Caco-2 (cell line): ENCODE results near the gene RAD51AP2. TPM values are rescaled to one million over a fixed set of nuclear protein-coding genes. Genes with fewer than 3 reads are reported as not detected.

Experiments used
- BruUV-seq: library from RNA; stranded (reverse); fragments of 400-500 nt; replicated peaks from 2 replicates; lab custom pipeline; 2021; lab: Mats Ljungman, UMichigan
- CTCF ChIA-PET: fragments of 300-600 bp; sonication (Branson Sonifier 250); formaldehyde crosslinking; loops from one replicate; lab custom pipeline; 2022; ENCODE audit warnings: antibody characterized with exemption; lab: Charles Lee
- POLR2A ChIA-PET: fragments of 300-600 bp; sonication (Branson Sonifier 250); formaldehyde crosslinking; loops from one replicate; lab custom pipeline; 2022; ENCODE audit warnings: antibody characterized with exemption; lab: Charles Lee
- DNase-seq, 2 experiments: peaks; one replicate each; pipeline versions ENCODE4 v3.0.0 to v3.0.0-alpha.2; 2020 to 2022
- H3K27me3 ChIP-seq: replicated peaks from 2 replicates; pipeline ENCODE4 v1.6.0; 2011; ENCODE audit warnings: low read length; ENCODE audit not compliant: control insufficient read depth, insufficient read depth
- H3K36me3 ChIP-seq: 2 replicates; pipeline ENCODE4 v1.5.1; 2011; ENCODE audit warnings: low read length; ENCODE audit not compliant: control insufficient read depth, insufficient read depth
- H3K4me1 ChIP-seq: fragments of 250-450 bp; sonication (Bioruptor Pico); 2 replicates; pipeline ENCODE4 v1.5.1; 2020; ENCODE audit warnings: mild to moderate bottlenecking
- H3K4me3 ChIP-seq: 2 replicates; pipeline ENCODE4 v1.5.1; 2011; ENCODE audit warnings: low read depth, mild to moderate bottlenecking, control low read depth, low read length
- H3K9me3 ChIP-seq: fragments of 250-450 bp; sonication (Bioruptor Pico); 2 replicates; pipeline ENCODE4 v1.5.1; 2020; ENCODE audit warnings: mild to moderate bottlenecking, moderate library complexity
- H3K27ac Mint-ChIP-seq: one replicate; pipeline ENCODE4 v1.8.0; 2022; ENCODE audit warnings: mixed read lengths; ENCODE audit not compliant: unreplicated experiment
- H3K27me3 Mint-ChIP-seq: one replicate; pipeline ENCODE4 v1.8.0; 2022; ENCODE audit warnings: mixed read lengths; ENCODE audit not compliant: insufficient read depth, unreplicated experiment
- H3K36me3 Mint-ChIP-seq: one replicate; pipeline ENCODE4 v1.8.0; 2022; ENCODE audit warnings: mild to moderate bottlenecking, mixed read lengths; ENCODE audit not compliant: insufficient read depth, unreplicated experiment
- H3K4me1 Mint-ChIP-seq: one replicate; pipeline ENCODE4 v1.8.0; 2022; ENCODE audit warnings: low read depth, mixed read lengths; ENCODE audit not compliant: unreplicated experiment
- H3K4me3 Mint-ChIP-seq: one replicate; pipeline ENCODE4 v1.8.0; 2022; ENCODE audit warnings: mild to moderate bottlenecking, moderate library complexity, mixed read lengths; ENCODE audit not compliant: unreplicated experiment
- H3K9me3 Mint-ChIP-seq: one replicate; pipeline ENCODE4 v1.8.0; 2022; ENCODE audit warnings: mixed read lengths; ENCODE audit not compliant: unreplicated experiment
- intact Hi-C: fragments of 100-400 bp; cut with micrococcal nuclease; formaldehyde crosslinking; loops from one replicate; pipeline ENCODE4 v1.10.0; 2022; ENCODE audit not compliant: unreplicated experiment
- total RNA-seq: library from RNA; stranded (reverse); gene quantifications from 2 replicates; pipeline ENCODE4 v1.2.3, GENCODE V29; 2022
- TF ChIP-seq, protein P1 (sequence below), 2 experiments: fragments of 200-600 bp in 1 of 2; IDR thresholded peaks; 1 replicate in 1 of 2; 2 replicates in 1 of 2; pipeline versions ENCODE4 v1.5.1 to v1.8.0; 2011 to 2022; ENCODE audit warnings: antibody characterized with exemption in 1 of 2, control low read depth in 1 of 2, inconsistent platforms in 1 of 2, low read depth in 1 of 2, low read length in 1 of 2, mild to moderate bottlenecking in 1 of 2, moderate library complexity in 1 of 2; ENCODE audit not compliant: insufficient read depth in 1 of 2, severe bottlenecking in 1 of 2, unreplicated experiment in 1 of 2

RAD51AP2 gene
- total RNA-seq, 1 experiment from 2014 or later = not detected

DNA sequence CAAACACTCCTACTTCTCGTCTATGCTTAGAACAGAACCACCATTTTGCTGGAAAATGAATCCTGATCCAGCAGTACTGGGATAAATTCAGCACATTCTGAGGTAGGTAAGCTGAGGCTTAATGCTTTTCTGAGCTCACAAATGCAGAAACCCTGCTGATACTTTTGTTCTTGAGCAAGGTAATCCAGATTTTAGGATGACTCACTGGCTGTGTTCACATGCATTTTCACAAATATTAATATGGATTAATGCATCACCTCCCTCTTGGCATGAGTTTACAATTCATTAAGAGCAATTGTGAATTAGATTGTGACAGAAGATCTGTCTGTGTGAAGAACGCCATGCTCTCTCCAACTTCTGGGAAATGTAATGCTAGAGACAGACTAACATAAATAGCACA lies 42.2 kb downstream of the RAD51AP2 start:
- intact Hi-C loops = no loop called here
- Mint-ChIP-seq H3K4me1 (no peaks in the 10 kb centered on the region), H3K36me3 (no peaks in the 10 kb centered on the region)

DNA sequence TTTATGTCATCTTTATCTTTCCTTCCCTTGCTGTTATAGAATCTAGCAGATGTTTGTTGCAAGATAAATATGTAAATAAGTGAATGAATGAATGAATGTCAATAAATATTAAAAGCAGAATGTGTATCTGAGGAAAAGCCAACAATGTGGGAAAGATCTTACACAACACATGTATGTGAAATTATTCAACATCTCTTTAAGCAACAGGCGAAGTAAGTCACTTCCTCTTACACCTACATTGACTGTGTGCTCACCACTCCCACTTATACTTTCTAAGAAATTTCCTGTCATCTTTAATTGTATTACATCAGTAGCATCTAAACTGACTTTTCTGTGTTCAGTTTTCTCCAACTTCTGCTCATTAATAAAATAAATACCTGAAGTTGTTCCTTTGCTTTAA lies 43.0 kb downstream of the RAD51AP2 start:
- Mint-ChIP-seq H3K9me3 (peaks cover 9% of the 10 kb centered on the region), H3K4me3 (no peak overlapping the region), H3K4me1 (no peaks in the 10 kb centered on the region), H3K27me3 (no peaks in the 10 kb centered on the region), H3K36me3 (no peaks in the 10 kb centered on the region), H3K27ac (no peak overlapping the region)
- no peaks in the 10 kb centered on the region for H3K27me3 ChIP-seq
- ChIA-PET POLR2A (no interaction called here), CTCF (no interaction called here)
- H3K4me1 ChIP-seq = 0 out of 2 replicates have a peak, but pooled peaks cover 12% of the 10 kb centered on the region
- BruUV-seq = no TSS peak
- TF ChIP-seq, protein P1, sequence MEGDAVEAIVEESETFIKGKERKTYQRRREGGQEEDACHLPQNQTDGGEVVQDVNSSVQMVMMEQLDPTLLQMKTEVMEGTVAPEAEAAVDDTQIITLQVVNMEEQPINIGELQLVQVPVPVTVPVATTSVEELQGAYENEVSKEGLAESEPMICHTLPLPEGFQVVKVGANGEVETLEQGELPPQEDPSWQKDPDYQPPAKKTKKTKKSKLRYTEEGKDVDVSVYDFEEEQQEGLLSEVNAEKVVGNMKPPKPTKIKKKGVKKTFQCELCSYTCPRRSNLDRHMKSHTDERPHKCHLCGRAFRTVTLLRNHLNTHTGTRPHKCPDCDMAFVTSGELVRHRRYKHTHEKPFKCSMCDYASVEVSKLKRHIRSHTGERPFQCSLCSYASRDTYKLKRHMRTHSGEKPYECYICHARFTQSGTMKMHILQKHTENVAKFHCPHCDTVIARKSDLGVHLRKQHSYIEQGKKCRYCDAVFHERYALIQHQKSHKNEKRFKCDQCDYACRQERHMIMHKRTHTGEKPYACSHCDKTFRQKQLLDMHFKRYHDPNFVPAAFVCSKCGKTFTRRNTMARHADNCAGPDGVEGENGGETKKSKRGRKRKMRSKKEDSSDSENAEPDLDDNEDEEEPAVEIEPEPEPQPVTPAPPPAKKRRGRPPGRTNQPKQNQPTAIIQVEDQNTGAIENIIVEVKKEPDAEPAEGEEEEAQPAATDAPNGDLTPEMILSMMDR (IDR thresholded peaks at IDR 0.05; ENCODE audit: insufficient read depth in 1 of 2, low read depth in 1 of 2, low read length in 1 of 2, severe bottlenecking in 1 of 2, unreplicated experiment in 1 of 2) = no peak
- no peak overlapping the region for H3K4me3 ChIP-seq
- no peak for DNase-seq
- no peaks in the 10 kb centered on the region for H3K36me3 ChIP-seq
- H3K9me3 ChIP-seq = 0 out of 2 replicates have a peak, but pooled peaks cover 8% of the 10 kb centered on the region
- intact Hi-C loops = no loop called here

More for the DNA sequence above, 42.2 kb downstream of the RAD51AP2 start:
- Mint-ChIP-seq H3K27ac (no peak overlapping the region), H3K4me3 (no peak overlapping the region), H3K9me3 (peaks cover 1% of the 10 kb centered on the region), H3K27me3 (no peaks in the 10 kb centered on the region)
- TF ChIP-seq, protein P1 (IDR thresholded peaks at IDR 0.05; ENCODE audit: insufficient read depth in 1 of 2, low read depth in 1 of 2, low read length in 1 of 2, severe bottlenecking in 1 of 2, unreplicated experiment in 1 of 2) = no peak
- no peaks in the 10 kb centered on the region for H3K27me3 ChIP-seq
- no peak for DNase-seq
- H3K4me3 ChIP-seq = no peak overlapping the region
- H3K9me3 ChIP-seq = 0 out of 2 replicates have a peak, but pooled peaks cover 4% of the 10 kb centered on the region
- ChIA-PET CTCF (no interaction called here), POLR2A (no interaction called here)
- no peaks in the 10 kb centered on the region for H3K36me3 ChIP-seq
- 0 out of 2 replicates have a peak, but pooled peaks cover 12% of the 10 kb centered on the region for H3K4me1 ChIP-seq
- no TSS peak for BruUV-seq

DNA sequence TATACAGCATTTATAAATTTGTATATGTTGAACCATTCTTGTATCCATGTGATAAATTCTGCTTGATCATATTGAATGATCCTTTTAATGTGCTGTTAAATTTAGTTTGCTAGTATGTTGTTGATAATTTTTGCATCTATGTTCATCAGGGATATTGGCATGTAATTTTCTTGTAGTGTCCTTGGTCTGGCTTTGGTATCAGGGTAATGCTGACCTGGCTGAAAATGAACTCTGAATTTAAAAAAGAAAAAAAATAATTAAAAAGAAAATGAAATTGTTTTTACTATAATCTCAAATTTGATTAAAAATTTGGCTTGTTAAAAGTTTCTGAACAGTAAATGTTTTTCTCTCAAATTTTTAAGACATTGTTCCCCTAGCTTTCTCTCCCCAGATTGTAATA lies 46.3 kb downstream of the RAD51AP2 start:
- TF ChIP-seq, protein P1 (IDR thresholded peaks at IDR 0.05; ENCODE audit: insufficient read depth in 1 of 2, low read depth in 1 of 2, low read length in 1 of 2, severe bottlenecking in 1 of 2, unreplicated experiment in 1 of 2) = no peak
- Histone ChIP-seq H3K9me3 (peaks cover 8% of the 10 kb centered on the region; the same call in 1 of the 2 replicates), H3K36me3 (no peaks in the 10 kb centered on the region), H3K4me1 (no peaks in the 10 kb centered on the region), H3K27me3 (no peaks in the 10 kb centered on the region), H3K4me3 (no peak overlapping the region)
- ChIA-PET POLR2A (no interaction called here), CTCF (no interaction called here)
- BruUV-seq = no TSS peak
- Mint-ChIP-seq H3K4me1 (no peaks in the 10 kb centered on the region), H3K27ac (no peak overlapping the region), H3K4me3 (no peak overlapping the region), H3K27me3 (no peaks in the 10 kb centered on the region), H3K36me3 (no peaks in the 10 kb centered on the region), H3K9me3 (peaks cover 39% of the 10 kb centered on the region)
- no peak for DNase-seq
- intact Hi-C loops = loop anchor here (1.0 kb wide), 3 partner anchors 89 to 199 kb away; no protein-coding TSS in a partner anchor
